Breast epithelium (tissue), 3 donors: Measurements from ENCODE around the gene MRPL16.

ENCODE experiments used
- CTCF ChIP-seq, 3 donors: fragments of 450-650 bp; IDR thresholded peaks; one replicate each; pipeline ENCODE4 v1.5.1; 2016 to 2017; ENCODE audit warnings: antibody characterized with exemption in 3 of 3, mild to moderate bottlenecking in 3 of 3, moderate library complexity in 3 of 3
- POLR2A ChIP-seq: fragments of 450-650 bp; IDR thresholded peaks from one replicate; pipeline ENCODE4 v1.6.1; 2016; ENCODE audit warnings: antibody characterized with exemption, mild to moderate bottlenecking, moderate library complexity
- POLR2AphosphoS5 ChIP-seq, 3 donors: sonication (generic); formaldehyde crosslinking; IDR thresholded peaks; one replicate each; pipeline ENCODE4 v1.6.1; 2017; ENCODE audit warnings: antibody characterized with exemption in 3 of 3

GRCh38 chr11:59773083-59773440 is 37.5 kb downstream of the MRPL16 start:
- no peak for TF ChIP-seq CTCF (IDR thresholded peaks at IDR 0.05)
- no peak for TF ChIP-seq POLR2A
- no peak for TF ChIP-seq POLR2AphosphoS5 (IDR thresholded peaks at IDR 0.05)
